Activated T-cell treated with anti-CD3 and anti-CD28 coated beads, Interleukin-2, amount 50 U/mL, for 48 hours (primary cell): ENCODE data around the gene MAP2K1.

Experiments
- DNase-seq, 2 experiments: peaks; one replicate each; pipeline ENCODE4 v3.0.0-alpha.2; 2020

MAP2K1 gene

GRCh38 chr15:66508293-66508883, 121.7 kb downstream of the MAP2K1 start:
- no peak for DNase-seq

GRCh38 chr15:66514586-66514985, 127.9 kb downstream of the MAP2K1 start:
- DNase-seq, result no peak

- no peak for DNase-seq
Observed at GRCh38 chr15:66515901-66516322, 129.2 kb downstream of the MAP2K1 start.

GRCh38 chr15:66523926-66524325, 137.2 kb downstream of the MAP2K1 start:
- no peak for DNase-seq

GRCh38 chr15:66524838-66525237, 138.1 kb downstream of the MAP2K1 start:
- no peak for DNase-seq

GRCh38 chr15:66535056-66535455, 148.3 kb downstream of the MAP2K1 start:
- no peak for DNase-seq
